GM12872 (cell line): ENCODE results near the gene AKT1.

ENCODE experiments used
- CTCF ChIP-seq: IDR thresholded peaks from 3 replicates; pipeline ENCODE4 v1.5.1; 2011; ENCODE audit warnings: low read depth, mild to moderate bottlenecking, low read length, moderate library complexity; ENCODE audit not compliant: insufficient read depth

AKT1 gene

DNA sequence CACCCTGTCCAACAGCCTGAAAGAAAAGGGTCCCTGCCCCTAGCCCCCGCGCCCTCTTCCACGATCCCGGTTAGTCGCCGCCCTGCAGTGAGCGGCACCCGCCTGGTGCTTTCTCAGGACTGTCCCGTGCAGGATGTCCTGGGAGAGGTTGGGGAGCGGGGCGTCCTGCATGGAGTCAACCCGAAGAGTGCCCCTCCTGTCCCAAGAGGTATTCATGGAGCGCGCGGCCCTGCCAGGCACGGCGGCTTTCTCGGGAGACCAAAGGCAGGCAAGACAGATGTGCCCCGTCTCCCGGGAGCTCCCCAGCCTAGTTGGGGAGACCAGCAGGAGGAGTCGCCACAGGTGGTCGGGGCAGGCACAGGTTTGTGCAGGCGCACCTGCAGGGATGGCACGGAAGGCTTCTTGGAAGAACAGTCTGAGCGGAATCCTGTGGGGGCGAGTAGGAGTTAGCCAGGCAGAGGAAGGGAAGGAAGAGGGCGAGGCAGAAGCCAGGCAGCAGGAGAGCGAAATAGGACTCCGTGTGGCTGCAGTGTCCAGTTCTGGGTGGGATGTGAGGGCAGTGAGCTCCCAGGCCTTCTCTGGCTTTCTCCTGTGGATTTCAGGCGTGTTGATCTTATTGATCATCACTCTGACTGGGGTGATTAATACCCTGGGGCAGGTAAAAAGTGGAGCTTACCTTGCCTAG lies 41.9 kb downstream of the AKT1 start:
- TF ChIP-seq CTCF = no peak

GRCh38 chr14:104752735-104753527 lies 42.6 kb downstream of the AKT1 start, which contains the start of gene SIVA1:
Gene SIVA1, plus strand, starts transcription at chr14:104753147. Its CDS starts 55 bp downstream, at chr14:104753202.
- no peak for TF ChIP-seq CTCF

GRCh38 chr14:104752423-104752734 lies 43.2 kb downstream of the AKT1 start:
- no peak for TF ChIP-seq CTCF

DNA sequence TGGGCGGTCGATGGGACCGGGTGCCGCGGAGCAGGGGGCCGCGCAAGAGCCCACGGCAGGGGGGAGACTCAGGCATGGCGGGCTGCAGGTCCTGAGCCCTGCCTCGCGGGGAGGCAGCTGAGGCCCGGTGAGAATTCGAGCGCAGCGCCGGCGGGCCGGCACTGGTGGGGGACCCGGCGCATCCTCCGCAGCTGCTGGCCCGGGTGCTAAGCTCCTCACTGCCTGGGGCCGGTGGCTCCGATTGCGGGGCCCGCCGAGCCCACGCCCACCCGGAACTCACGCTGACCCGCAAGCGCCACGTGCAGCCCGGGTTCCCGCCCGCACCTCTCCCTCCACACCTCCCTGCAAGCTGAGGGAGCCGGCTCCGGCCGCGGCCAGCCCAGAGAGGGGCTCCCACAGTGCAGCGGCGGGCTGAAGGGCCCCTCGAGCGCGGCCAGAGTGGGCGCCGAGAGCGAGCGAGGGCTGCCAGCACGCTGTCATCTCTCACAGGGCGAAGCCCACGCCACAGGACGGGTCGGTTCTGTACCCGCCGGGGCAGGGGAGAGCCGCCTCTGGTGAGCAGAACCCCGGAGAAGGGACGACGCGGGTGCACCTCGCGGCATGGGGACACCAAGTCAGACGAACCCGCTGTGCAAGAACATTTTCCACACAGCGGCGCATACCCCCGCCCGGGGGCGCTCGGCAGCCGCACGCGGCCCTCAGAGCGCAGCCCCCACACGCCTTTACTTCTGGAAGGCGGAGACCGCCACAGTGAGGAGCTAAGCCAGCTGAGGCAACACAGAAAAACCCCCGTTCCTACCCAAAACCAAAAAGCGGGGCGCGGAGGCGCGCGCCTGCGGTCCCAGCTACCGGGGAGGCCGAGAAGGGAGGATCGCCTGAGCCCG lies 43.8 kb downstream of the AKT1 start:
- peak; percentile 38; the same call in 1 of the 3 replicates for TF ChIP-seq CTCF

GRCh38 chr14:104750056-104750752 lies 45.3 kb downstream of the AKT1 start:
- no peak for TF ChIP-seq CTCF

GRCh38 chr14:104749111-104749649 lies 46.4 kb downstream of the AKT1 start:
- 0 out of 3 replicates have a peak, but pooled peaks have one; percentile 1 for TF ChIP-seq CTCF
